Upper lobe of right lung (tissue), 1 donor: ENCODE measurements around the gene CCDC91. TPM values are rescaled to one million over a fixed set of nuclear protein-coding genes. Genes with fewer than 3 reads are reported as not detected.

Source experiments
- ATAC-seq: fragments of 200-7000 bp; cut with Tn5 transposase; one replicate; pipeline ENCODE4 v1.9.1; 2020; ENCODE audit warnings: mild to moderate bottlenecking, moderate library complexity
- DNase-seq: peaks from one replicate; pipeline ENCODE4 v3.0.0-alpha.2; 2020
- H3K27ac ChIP-seq: fragments of 200-600 bp; one replicate; pipeline ENCODE4 v1.8.0; 2022
- H3K27me3 ChIP-seq: fragments of 200-600 bp; one replicate; pipeline ENCODE4 v1.8.0; 2022; ENCODE audit warnings: mild to moderate bottlenecking
- H3K36me3 ChIP-seq: fragments of 200-600 bp; one replicate; pipeline ENCODE4 v1.8.0; 2022
- H3K4me1 ChIP-seq: fragments of 200-600 bp; one replicate; pipeline ENCODE4 v1.8.0; 2022
- H3K4me3 ChIP-seq: fragments of 200-600 bp; one replicate; pipeline ENCODE4 v1.8.0; 2022; ENCODE audit warnings: mild to moderate bottlenecking
- H3K9me3 ChIP-seq: fragments of 200-600 bp; one replicate; pipeline ENCODE4 v1.8.0; 2022
- intact Hi-C: fragments of 100-400 bp; cut with DNase I; formaldehyde crosslinking; loops from one replicate; pipeline ENCODE4 v1.11.0; 2022
- total RNA-seq: library from RNA; stranded (reverse); fragmentation: NEBNext Ultra II Directional; extraction: Animal tissue kit (Norgen Biotek cat#: 25700); gene quantifications from one replicate; pipeline ENCODE4 v1.2.1, GENCODE V29; 2021
- TF ChIP-seq, protein P1 (sequence below): fragments of 200-600 bp; IDR thresholded peaks from one replicate; pipeline ENCODE4 v1.8.0; 2022; ENCODE audit warnings: antibody characterized with exemption
- donor health status: DM: no; HTN: yes; CAD: no; lungs with severe emphysema.

The CCDC91 gene
- total RNA-seq, 1 donor from 2014 or later: 33.4 TPM

DNA sequence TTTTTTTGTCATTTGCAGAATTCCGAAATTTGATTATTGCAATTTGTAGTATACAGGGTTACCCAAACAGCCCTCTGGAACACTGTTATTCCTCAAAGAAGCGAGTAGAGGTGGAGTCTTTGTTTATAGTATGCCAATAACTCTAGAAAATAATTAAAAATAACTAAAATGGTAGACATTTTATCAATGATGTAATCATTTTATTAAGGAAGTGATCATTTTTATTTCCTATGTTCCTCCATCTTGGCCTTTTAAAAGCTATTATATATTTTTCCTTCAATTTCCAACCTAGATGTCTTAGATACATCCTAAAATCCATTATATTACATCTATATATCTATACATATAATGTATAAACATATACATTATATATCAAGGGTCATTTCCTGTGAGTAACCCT is 106.0 kb downstream of the CCDC91 start:
- Histone ChIP-seq H3K27ac (no peak overlapping the region), H3K4me3 (no peak overlapping the region), H3K9me3 (no peaks in the 10 kb centered on the region), H3K4me1 (no peaks in the 10 kb centered on the region), H3K36me3 (no peaks in the 10 kb centered on the region), H3K27me3 (no peaks in the 10 kb centered on the region)
- DNase-seq (no peak), ATAC-seq (no peak)
- TF ChIP-seq, protein P1, sequence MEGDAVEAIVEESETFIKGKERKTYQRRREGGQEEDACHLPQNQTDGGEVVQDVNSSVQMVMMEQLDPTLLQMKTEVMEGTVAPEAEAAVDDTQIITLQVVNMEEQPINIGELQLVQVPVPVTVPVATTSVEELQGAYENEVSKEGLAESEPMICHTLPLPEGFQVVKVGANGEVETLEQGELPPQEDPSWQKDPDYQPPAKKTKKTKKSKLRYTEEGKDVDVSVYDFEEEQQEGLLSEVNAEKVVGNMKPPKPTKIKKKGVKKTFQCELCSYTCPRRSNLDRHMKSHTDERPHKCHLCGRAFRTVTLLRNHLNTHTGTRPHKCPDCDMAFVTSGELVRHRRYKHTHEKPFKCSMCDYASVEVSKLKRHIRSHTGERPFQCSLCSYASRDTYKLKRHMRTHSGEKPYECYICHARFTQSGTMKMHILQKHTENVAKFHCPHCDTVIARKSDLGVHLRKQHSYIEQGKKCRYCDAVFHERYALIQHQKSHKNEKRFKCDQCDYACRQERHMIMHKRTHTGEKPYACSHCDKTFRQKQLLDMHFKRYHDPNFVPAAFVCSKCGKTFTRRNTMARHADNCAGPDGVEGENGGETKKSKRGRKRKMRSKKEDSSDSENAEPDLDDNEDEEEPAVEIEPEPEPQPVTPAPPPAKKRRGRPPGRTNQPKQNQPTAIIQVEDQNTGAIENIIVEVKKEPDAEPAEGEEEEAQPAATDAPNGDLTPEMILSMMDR: no peak
- intact Hi-C loops: no loop called here

DNA sequence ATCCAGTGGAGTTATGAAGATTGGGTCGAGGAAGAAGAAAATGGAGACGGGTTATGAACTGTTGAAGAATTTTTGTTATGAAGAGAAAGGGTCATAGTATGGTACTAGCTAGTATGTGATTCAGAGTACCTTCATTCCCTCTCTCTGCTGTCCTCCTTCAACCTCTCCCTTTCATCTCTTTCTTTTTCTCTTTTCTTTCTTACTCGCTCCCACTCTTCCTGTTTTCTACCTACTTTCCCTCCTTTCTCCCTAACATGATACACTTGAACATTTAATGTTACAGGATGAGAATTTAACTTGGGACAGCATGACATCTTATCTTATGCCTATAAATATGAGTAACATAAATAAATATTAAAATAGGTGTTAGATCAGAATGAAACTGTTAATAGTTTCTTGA is 112.9 kb downstream of the CCDC91 start:
- no peaks in the 10 kb centered on the region for H3K4me1 ChIP-seq
- H3K9me3 ChIP-seq: no peaks in the 10 kb centered on the region
- H3K27me3 ChIP-seq: no peaks in the 10 kb centered on the region
- H3K4me3 ChIP-seq: no peak overlapping the region
- no peak overlapping the region for H3K27ac ChIP-seq
- intact Hi-C loops: no loop called here
- peaks cover 5% of the 10 kb centered on the region for H3K36me3 ChIP-seq
- no peak for DNase-seq
- TF ChIP-seq, protein P1: no peak
- ATAC-seq: no peak

DNA sequence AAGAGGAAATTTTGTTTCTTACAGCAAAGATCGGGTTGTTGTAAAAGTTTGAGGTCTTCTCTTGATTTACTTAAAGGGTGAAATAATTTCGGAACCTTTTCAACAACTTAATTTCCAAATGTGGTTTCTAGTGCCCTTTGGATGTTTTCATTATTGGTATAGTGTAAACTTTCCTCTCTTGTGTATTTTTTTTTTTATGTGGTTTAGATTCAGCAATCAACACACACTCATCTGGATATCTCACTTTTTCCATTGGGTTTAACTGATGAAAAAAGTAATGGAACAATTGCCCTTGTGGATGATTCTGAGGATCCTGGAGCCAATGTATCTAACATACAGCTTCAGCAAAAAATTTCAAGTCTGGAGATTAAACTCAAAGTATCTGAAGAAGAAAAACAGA is 116.3 kb downstream of the CCDC91 start:
- TF ChIP-seq, protein P1: no peak
- H3K27ac ChIP-seq: no peak overlapping the region
- H3K9me3 ChIP-seq: no peaks in the 10 kb centered on the region
- intact Hi-C loops: no loop called here
- H3K36me3 ChIP-seq: peaks cover 14% of the 10 kb centered on the region
- no peak overlapping the region for H3K4me3 ChIP-seq
- DNase-seq (no peak), ATAC-seq (no peak)
- no peaks in the 10 kb centered on the region for H3K4me1 ChIP-seq
- no peaks in the 10 kb centered on the region for H3K27me3 ChIP-seq

DNA sequence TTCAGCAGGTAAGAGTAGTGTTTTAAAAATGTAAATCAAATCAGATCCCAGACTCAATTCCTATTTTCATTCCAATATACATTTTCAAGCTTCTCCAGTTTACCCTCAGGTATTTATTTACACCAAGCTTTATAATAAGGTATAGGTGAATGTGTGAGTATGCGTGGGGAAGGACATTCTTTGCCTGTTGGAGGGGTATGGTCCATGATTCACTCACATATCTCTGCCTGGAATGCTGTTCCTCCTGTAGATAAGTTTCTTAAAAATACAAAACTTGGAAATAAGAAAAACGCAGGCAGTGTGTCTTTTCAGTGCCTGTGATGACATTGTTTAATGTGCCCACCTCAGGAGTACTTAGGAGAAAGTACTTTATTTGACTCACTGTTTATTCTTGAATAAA is 118.6 kb downstream of the CCDC91 start:
- no peaks in the 10 kb centered on the region for H3K27me3 ChIP-seq
- intact Hi-C loops: no loop called here
- ATAC-seq: no peak

DNA sequence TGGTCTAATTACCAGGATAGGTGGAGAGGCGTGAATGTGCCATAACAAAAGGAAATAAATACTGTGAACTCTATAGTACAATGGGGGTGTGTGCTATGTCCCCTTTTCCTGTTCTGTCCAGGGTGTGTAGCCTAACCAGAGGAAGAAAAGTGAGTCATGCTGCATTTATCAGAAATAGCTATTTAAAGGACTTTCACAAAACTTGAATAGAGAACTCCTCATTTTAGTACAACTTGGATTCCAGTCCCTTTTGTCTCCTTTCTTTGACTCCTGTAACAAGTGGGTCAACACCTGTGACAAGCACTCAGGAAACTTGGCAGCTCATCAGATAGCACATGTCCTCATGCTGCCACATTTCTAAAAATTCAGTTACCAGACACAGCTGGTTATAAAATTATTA is 123.4 kb downstream of the CCDC91 start:
- no peak for DNase-seq
- ATAC-seq: no peak

More for the DNA sequence above, 118.6 kb downstream of the CCDC91 start:
- no peak for DNase-seq
- Histone ChIP-seq H3K4me3 (no peak overlapping the region), H3K27ac (no peak overlapping the region), H3K36me3 (peaks cover 14% of the 10 kb centered on the region), H3K9me3 (no peaks in the 10 kb centered on the region), H3K4me1 (no peaks in the 10 kb centered on the region)
- TF ChIP-seq, protein P1: no peak

More for the DNA sequence above, 123.4 kb downstream of the CCDC91 start:
- TF ChIP-seq, protein P1: no peak
- H3K27me3 ChIP-seq: no peaks in the 10 kb centered on the region
- no peaks in the 10 kb centered on the region for H3K4me1 ChIP-seq
- no peak overlapping the region for H3K27ac ChIP-seq
- intact Hi-C loops: no loop called here
- no peaks in the 10 kb centered on the region for H3K9me3 ChIP-seq
- peaks cover 5% of the 10 kb centered on the region for H3K36me3 ChIP-seq
- H3K4me3 ChIP-seq: no peak overlapping the region
